Common myeloid progenitor, CD34-positive (primary cell): ENCODE data around the gene PPDPF.

ENCODE experiments used
- CTCF ChIA-PET: fragments of 350-600 bp; sonication (Branson Sonifier 250); formaldehyde crosslinking; loops from one replicate; lab custom pipeline; 2021; ENCODE audit warnings: antibody characterized with exemption; lab: Charles Lee
- POLR2A ChIA-PET: fragments of 350-600 bp; sonication (Branson Sonifier 250); formaldehyde crosslinking; loops from one replicate; lab custom pipeline; 2021; ENCODE audit warnings: antibody characterized with exemption; lab: Charles Lee
- DNase-seq, 3 donors: peaks; one replicate each; pipeline versions ENCODE4 v3.0.0 to v3.0.0-alpha.2; 2013
- H3K27ac ChIP-seq, 2 experiments: 1 replicate in 1 of 2; 2 replicates in 1 of 2; pipeline ENCODE4 v1.7.0; 2013; ENCODE audit warnings: inconsistent platforms in 2 of 2, low read length in 2 of 2, mild to moderate bottlenecking in 2 of 2, low read depth in 1 of 2, moderate library complexity in 1 of 2; ENCODE audit not compliant: severe bottlenecking in 2 of 2, insufficient read depth in 1 of 2, poor library complexity in 1 of 2
- H3K27me3 ChIP-seq, 5 experiments: replicated peaks in 2 of 5; 1 replicate in 3 of 5; 2 replicates in 2 of 5; pipeline versions ENCODE4 v1.6.1 to v1.7.0; 2013; ENCODE audit warnings: low read length in 4 of 5, mild to moderate bottlenecking in 2 of 5, moderate library complexity in 2 of 5, inconsistent platforms in 1 of 5; ENCODE audit not compliant: insufficient read depth in 5 of 5, control insufficient read depth in 4 of 5
- H3K36me3 ChIP-seq, 4 experiments: 1 replicate in 2 of 4; 2 replicates in 2 of 4; pipeline versions ENCODE4 v1.6.1 to v1.7.0; 2013; ENCODE audit warnings: low read length in 3 of 4, control low read depth in 1 of 4, mild to moderate bottlenecking in 1 of 4; ENCODE audit not compliant: control insufficient read depth in 4 of 4, insufficient read depth in 4 of 4
- H3K4me1 ChIP-seq, 4 experiments: 1 replicate in 3 of 4; 2 replicates in 1 of 4; pipeline versions ENCODE4 v1.6.1 to v1.7.1; 2013; ENCODE audit warnings: low read length in 3 of 4, mild to moderate bottlenecking in 3 of 4, control low read depth in 1 of 4, inconsistent platforms in 1 of 4, moderate library complexity in 1 of 4; ENCODE audit not compliant: control insufficient read depth in 4 of 4, insufficient read depth in 4 of 4; ENCODE audit errors: control extremely low read depth in 1 of 4
- H3K4me3 ChIP-seq, 7 experiments: 1 replicate in 4 of 7; 2 replicates in 3 of 7; pipeline versions ENCODE4 v1.5.1 to v1.7.0; 2013; ENCODE audit warnings: mild to moderate bottlenecking in 7 of 7, low read length in 6 of 7, moderate library complexity in 6 of 7, inconsistent platforms in 2 of 7, low read depth in 2 of 7, control low read depth in 1 of 7; ENCODE audit not compliant: insufficient read depth in 4 of 7, control insufficient read depth in 1 of 7; ENCODE audit errors: extremely low read depth in 1 of 7
- H3K9me3 ChIP-seq, 5 experiments: 1 replicate in 4 of 5; 2 replicates in 1 of 5; pipeline versions ENCODE4 v1.6.1 to v1.7.1; 2013; ENCODE audit warnings: low read length in 4 of 5, mild to moderate bottlenecking in 2 of 5, inconsistent platforms in 1 of 5, low read depth in 1 of 5, moderate library complexity in 1 of 5; ENCODE audit not compliant: control insufficient read depth in 4 of 5, insufficient read depth in 2 of 5; ENCODE audit errors: control extremely low read depth in 1 of 5
- WGBS: methylation state at CpG from one replicate; pipeline ENCODE4 v1.1.5; 2013; ENCODE audit not compliant: insufficient coverage; 5-methylcytosine and 5-hydroxymethylcytosine counted together

The PPDPF gene

DNA sequence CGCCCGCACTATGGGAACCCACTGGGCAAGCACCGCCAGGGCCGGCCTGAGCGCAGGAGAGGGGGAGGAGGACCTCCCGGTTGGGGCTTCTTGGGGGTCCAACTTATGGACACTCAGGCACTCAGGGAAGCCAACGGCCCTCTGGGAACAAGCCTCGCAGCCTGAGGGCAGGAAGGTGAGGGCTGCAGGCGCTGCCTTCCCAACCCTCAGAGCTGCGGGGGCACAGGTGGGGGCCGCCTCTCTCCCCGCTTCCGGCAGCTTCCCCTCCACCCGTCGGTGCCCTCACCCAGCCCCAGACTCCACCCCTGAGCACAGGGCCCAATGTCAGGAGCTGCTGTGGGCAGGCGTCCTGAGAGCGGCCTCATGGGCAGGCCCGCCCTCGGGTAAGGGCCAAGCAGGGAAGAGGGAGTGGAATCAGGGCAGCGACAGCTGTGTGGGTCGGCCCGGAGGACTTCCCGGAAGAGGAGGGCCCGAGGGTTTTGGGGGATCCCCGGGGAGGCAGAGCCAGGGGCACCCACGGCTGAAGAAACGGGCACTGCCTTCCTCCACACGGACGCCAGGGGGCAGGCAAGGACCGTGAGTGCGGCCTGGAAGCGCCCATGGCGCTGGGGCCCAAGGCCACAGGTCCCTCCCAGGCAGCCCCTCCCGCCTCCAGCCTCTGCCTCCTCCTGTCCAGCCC is 17.1 kb downstream of the PPDPF start:
- H3K4me1 ChIP-seq: peaks cover 0 to 26% (median 19%) of the 10 kb centered on the region in 4 experiments
- peak overlapping the region in 5 of 7 experiments; percentile 36 to 75 (median 61) for H3K4me3 ChIP-seq
- no peaks in the 10 kb centered on the region for H3K36me3 ChIP-seq
- H3K27ac ChIP-seq: no peak overlapping the region
- DNase-seq: peak; percentile 87 to 96 (median 95)
- H3K9me3 ChIP-seq: no peaks in the 10 kb centered on the region
- H3K27me3 ChIP-seq: no peaks in the 10 kb centered on the region
- POLR2A ChIA-PET: interaction anchor here (0.5 to 1.3 kb wide), 6 partner anchors 9 to 394 kb away, joined by 3 to 5 read pairs (median 3); no protein-coding TSS in a partner anchor
- CTCF ChIA-PET: interaction anchor here (0.7 to 4.8 kb wide), 29 partner anchors 8 to 522 kb away, joined by 3 to 31 read pairs (median 4); partner anchors contain the start of genes HELZ2, PPDPF and SRMS
- 3% methylated on average over 30 of the region's 34 CpGs for WGBS

GRCh38 chr20:63538204-63539091 is 17.9 kb downstream of the PPDPF start:
- Histone ChIP-seq H3K27me3 (no peaks in the 10 kb centered on the region), H3K4me3 (peak overlapping the region in 2 of 7 experiments; percentile 61 to 75), H3K36me3 (no peaks in the 10 kb centered on the region), H3K27ac (no peak overlapping the region), H3K4me1 (peaks cover 0 to 26% (median 19%) of the 10 kb centered on the region in 4 experiments), H3K9me3 (no peaks in the 10 kb centered on the region)
- ChIA-PET CTCF (interaction anchor here (0.8 to 4.8 kb wide), 26 partner anchors 7 to 325 kb away, joined by 3 to 31 read pairs (median 4); partner anchors contain the start of genes HELZ2, PPDPF and SRMS), POLR2A (interaction anchor here (0.5 to 1.3 kb wide), 5 partner anchors 9 to 393 kb away, joined by 3 to 5 read pairs (median 3); no protein-coding TSS in a partner anchor)
- WGBS: 75% methylated on average over 12 of the region's 27 CpGs
- peak in 2 of 3 donors; percentile 65 to 72 for DNase-seq

DNA sequence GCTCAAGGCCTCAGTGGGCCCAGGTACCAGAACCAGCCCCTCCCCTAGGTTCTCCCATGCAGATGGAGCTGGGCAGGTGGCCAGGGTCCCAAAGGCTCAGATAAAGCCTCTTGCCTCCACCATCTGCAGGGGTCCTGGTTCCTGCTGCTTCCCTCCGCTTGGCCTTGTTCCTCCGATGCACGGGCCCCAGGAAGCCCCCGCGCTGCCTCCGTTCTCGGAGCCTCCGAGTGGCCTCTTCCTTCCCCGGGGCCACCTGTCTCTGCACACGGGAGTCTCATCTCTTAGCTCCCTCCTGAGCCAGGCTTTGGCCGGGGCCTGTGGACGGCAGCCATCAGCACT is 18.5 kb downstream of the PPDPF start:
- ChIA-PET CTCF (interaction anchor here (1.0 to 4.8 kb wide), 12 partner anchors 8 to 252 kb away, joined by 3 to 31 read pairs (median 5); partner anchors contain the start of genes HELZ2, PPDPF and SRMS), POLR2A (no interaction called here)
- Histone ChIP-seq H3K4me3 (no peak overlapping the region), H3K4me1 (peaks cover 0 to 26% (median 19%) of the 10 kb centered on the region in 4 experiments), H3K36me3 (no peaks in the 10 kb centered on the region), H3K27me3 (no peaks in the 10 kb centered on the region), H3K9me3 (no peaks in the 10 kb centered on the region), H3K27ac (no peak overlapping the region)
- DNase-seq: no peak
- 50% methylated on average over 10 of the region's 12 CpGs for WGBS

DNA sequence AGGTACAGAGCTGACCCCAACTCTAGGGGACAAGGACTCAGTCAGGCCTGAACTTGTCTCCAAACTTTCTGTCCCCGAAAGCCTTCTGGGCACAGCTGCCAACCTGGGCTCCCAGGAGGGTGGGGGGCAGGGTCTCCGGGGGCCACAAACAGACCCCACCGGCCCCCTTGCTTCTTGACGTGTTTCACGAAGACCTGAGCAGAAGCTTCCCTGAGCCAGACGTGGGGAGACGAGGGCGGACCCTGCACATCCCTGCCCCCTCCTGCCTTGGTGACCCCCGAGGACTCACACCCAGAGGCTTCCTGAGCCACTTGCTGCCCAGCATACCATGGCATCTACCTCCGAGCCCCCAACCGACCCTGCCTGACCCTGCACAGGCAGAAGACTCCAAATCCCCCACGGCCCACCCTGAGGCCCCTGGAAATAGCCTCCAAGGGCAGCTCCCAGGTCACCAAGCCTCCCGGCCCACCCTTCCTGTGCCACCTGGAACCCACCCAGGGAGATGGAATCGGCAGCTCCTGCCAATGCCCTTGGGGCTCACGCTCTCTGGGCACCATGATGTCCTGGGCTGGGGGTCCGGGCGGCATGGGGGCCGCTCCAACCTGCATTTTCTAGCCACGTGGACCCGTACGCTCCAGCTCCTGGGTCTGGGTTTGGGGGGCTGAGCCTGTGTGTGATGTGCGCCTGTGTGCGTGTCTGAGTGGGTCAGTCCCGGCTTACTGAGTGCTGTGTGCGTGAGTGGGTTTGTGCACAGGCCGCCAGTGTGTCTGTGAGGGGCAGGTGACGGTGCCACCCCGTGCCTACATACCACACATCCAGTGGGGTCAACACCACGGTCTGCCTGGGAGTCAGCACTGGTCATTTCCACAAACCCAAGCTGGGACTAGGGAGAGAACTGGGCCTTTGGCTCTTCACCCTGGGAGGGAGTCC is 19.1 kb downstream of the PPDPF start:
- H3K36me3 ChIP-seq: no peaks in the 10 kb centered on the region
- WGBS: 95% methylated on average over 25 of the region's 29 CpGs
- H3K27ac ChIP-seq: no peak overlapping the region
- ChIA-PET POLR2A (no interaction called here), CTCF (interaction anchor here (1.1 to 4.8 kb wide), 9 partner anchors 7 to 100 kb away, joined by 3 to 31 read pairs (median 5); partner anchors contain the start of genes HELZ2, PPDPF and SRMS)
- no peak for DNase-seq
- no peaks in the 10 kb centered on the region for H3K27me3 ChIP-seq
- no peak overlapping the region for H3K4me3 ChIP-seq
- peaks cover 0 to 26% (median 19%) of the 10 kb centered on the region in 4 experiments for H3K4me1 ChIP-seq
- H3K9me3 ChIP-seq: no peaks in the 10 kb centered on the region

DNA sequence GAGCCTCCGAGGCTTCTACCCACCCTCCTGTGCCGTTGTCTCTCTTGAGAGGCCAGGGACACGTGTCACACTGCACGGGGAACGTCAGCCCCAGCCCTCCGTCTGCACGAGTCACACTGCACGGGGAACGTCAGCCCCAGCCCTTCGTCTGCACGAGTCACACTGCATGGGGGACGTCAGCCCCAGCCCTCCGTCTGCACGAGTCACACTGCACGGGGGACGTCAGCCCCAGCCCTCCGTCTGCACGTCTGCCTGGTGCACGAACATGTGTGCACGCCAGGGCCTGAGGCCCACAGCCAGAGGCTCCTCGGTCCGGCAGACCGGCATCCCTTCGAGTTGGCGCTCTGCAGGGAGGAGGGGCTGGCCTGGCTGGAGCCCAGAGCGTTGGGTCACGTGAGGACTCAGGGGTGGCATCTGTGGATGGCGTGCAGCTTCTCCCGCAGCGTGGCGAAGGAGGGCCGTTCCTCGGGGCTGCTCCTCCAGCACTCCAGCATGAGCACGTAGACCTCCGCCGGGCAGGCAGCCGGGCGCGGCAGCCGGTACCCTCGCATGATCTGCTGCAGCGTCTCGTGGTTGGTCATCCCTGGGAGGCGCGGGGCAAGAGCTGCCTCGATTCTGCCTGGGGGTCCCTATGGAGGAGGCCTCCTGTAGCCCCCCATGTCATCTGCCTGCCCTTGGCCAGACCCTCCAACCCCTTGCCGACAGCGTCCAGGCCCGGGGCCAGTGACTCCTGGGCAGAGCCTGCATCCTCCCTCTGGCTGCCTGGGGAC is 20.0 kb downstream of the PPDPF start:
- ChIA-PET POLR2A (no interaction called here), CTCF (interaction anchor here (1.9 kb wide), 1 partner anchor 39 kb away, joined by 5 read pairs; no protein-coding TSS in a partner anchor)
- H3K27me3 ChIP-seq: peaks cover 0 to under 1% (median 0%) of the 10 kb centered on the region in 5 experiments
- peaks cover 0 to 26% (median 19%) of the 10 kb centered on the region in 4 experiments for H3K4me1 ChIP-seq
- DNase-seq: no peak
- H3K4me3 ChIP-seq: no peak overlapping the region
- no peaks in the 10 kb centered on the region for H3K36me3 ChIP-seq
- WGBS: 92% methylated on average over 48 of the region's 49 CpGs
- H3K9me3 ChIP-seq: no peaks in the 10 kb centered on the region
- no peak overlapping the region for H3K27ac ChIP-seq

GRCh38 chr20:63541371-63541770 is 20.8 kb downstream of the PPDPF start:
- Histone ChIP-seq H3K27me3 (peaks cover 0 to 4% (median 0%) of the 10 kb centered on the region in 5 experiments), H3K4me1 (peaks cover 0 to 26% (median 19%) of the 10 kb centered on the region in 4 experiments), H3K4me3 (no peak overlapping the region), H3K36me3 (no peaks in the 10 kb centered on the region), H3K27ac (no peak overlapping the region), H3K9me3 (no peaks in the 10 kb centered on the region)
- no peak for DNase-seq
- ChIA-PET CTCF (no interaction called here), POLR2A (no interaction called here)
- 97% methylated on average over 28 of the region's 28 CpGs for WGBS
